ENCODE results near the gene P4HA2.

P4HA2 gene

DNA sequence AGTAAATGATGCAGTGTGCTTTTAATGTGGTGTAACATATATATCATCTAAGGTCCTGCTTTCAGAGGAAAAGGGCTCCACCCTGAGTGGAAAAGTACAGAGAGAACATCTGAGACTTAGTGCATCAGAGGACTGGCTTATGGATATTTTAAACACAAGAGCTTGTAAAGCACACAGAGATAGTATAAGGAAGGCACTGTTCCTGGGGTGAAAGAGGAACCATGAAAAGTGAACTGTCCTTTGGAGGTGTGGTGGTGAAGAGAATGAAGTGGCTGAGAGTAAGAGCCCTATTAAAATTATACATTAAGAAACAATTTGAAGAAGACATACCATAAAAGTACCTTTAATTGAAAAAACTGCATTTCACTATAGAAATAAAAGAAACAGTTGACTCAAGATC, 85.2 kb downstream of the P4HA2 start:
- no peak for DNase-seq (ENCODE audit: low read depth)

Data from EH (cell line).